Spleen (tissue), 11 donors: ENCODE measurements around the gene SMARCA2. TPM values are rescaled to one million over a fixed set of nuclear protein-coding genes. Genes with fewer than 3 reads are reported as not detected.
"Not testable (repeated sequence)": the region's sequence is repeated elsewhere in the genome, so short reads cannot be mapped to it uniquely, and the experiment has no call there.

ENCODE experiments used
- DNase-seq: peaks from one replicate; pipeline ENCODE4 v3.0.0-alpha.2; 2020
- H3K27ac ChIP-seq, 8 donors: fragments of 200-600 bp; sonication (generic) in 7 of 8; 1 replicate in 4 of 8; 2 replicates in 4 of 8; pipeline versions ENCODE4 v1.5.0 to v1.8.0; 2016 to 2021; ENCODE audit warnings: inconsistent platforms in 4 of 8, mild to moderate bottlenecking in 4 of 8, moderate library complexity in 1 of 8
- H3K27me3 ChIP-seq, 7 donors: fragments of 200-600 bp; sonication (generic) in 6 of 7; replicated peaks in 1 of 7; 1 replicate in 4 of 7; 2 replicates in 3 of 7; pipeline versions ENCODE4 v1.5.0 to v1.8.0; 2016 to 2021; ENCODE audit warnings: inconsistent platforms in 3 of 7, mild to moderate bottlenecking in 1 of 7
- H3K36me3 ChIP-seq, 6 donors: fragments of 200-600 bp; sonication (generic) in 5 of 6; 1 replicate in 4 of 6; 2 replicates in 2 of 6; pipeline versions ENCODE4 v1.5.0 to v1.8.0; 2016 to 2021; ENCODE audit warnings: inconsistent platforms in 2 of 6
- H3K4me1 ChIP-seq, 6 donors: fragments of 200-600 bp; sonication (generic) in 5 of 6; 1 replicate in 3 of 6; 2 replicates in 3 of 6; pipeline versions ENCODE4 v1.5.0 to v1.8.0; 2016 to 2021; ENCODE audit warnings: inconsistent platforms in 3 of 6
- H3K4me3 ChIP-seq, 8 donors: fragments of 200-600 bp; sonication (generic) in 7 of 8; 1 replicate in 4 of 8; 2 replicates in 4 of 8; pipeline versions ENCODE4 v1.5.0 to v1.8.0; 2016 to 2021; ENCODE audit warnings: inconsistent platforms in 4 of 8, mild to moderate bottlenecking in 4 of 8, moderate library complexity in 2 of 8
- H3K9me3 ChIP-seq, 8 donors: fragments of 200-600 bp; sonication (generic) in 7 of 8; 1 replicate in 4 of 8; 2 replicates in 4 of 8; pipeline versions ENCODE4 v1.5.0 to v1.8.0; 2016 to 2021; ENCODE audit warnings: inconsistent platforms in 4 of 8
- POLR2A ChIP-seq, 3 donors: fragments of 450-650 bp; IDR thresholded peaks; one replicate each; pipeline ENCODE4 v1.5.1; 2017; ENCODE audit warnings: antibody characterized with exemption in 3 of 3, mild to moderate bottlenecking in 1 of 3
- POLR2AphosphoS5 ChIP-seq, 3 donors: sonication (generic); formaldehyde crosslinking; IDR thresholded peaks; one replicate each; pipeline ENCODE4 v1.5.1; 2017; ENCODE audit warnings: antibody characterized with exemption in 3 of 3
- WGBS, 5 donors: extraction: QIAGEN DNeasy Blood & Tissue Kit in 3 of 5; methylation state at CpG; one replicate each; pipeline versions ENCODE4 v1.1.5 to v1.1.7; 2013 to 2018; 5-methylcytosine and 5-hydroxymethylcytosine counted together
- intact Hi-C: fragments of 100-400 bp; cut with DNase I; formaldehyde crosslinking; loops from one replicate; pipeline ENCODE4 v1.15.0; 2023; ENCODE audit warnings: low total_unique reads
- polyA plus RNA-seq, 3 donors: library from polyadenylated mRNA; stranded (reverse); fragments of 200-250 nt; gene quantifications; one replicate each; pipeline ENCODE4 v1.2.1, GENCODE V29; 2013
- total RNA-seq, 7 donors: library from RNA; depleted of rRNA in 3 of 7; stranded (reverse); fragments of >200 nt in 3 of 7; fragmentation: NEBNext Ultra II Directional in 4 of 7; extraction: Animal tissue kit (Norgen Biotek cat#: 25700) in 4 of 7; gene quantifications; one replicate each; pipeline versions ENCODE4 v1.1.0 to v1.2.1, GENCODE V29; 2016 to 2021
- TF ChIP-seq, protein P1 (sequence below), 11 experiments: fragments of 200-600 bp in 7 of 11; fragments of 450-650 bp in 4 of 11; sonication (generic) in 4 of 11; IDR thresholded peaks in 8 of 11; conservative IDR thresholded peaks in 3 of 11; 1 replicate in 7 of 11; 2 replicates in 4 of 11; pipeline versions ENCODE4 v1.4.0 to v1.8.0; 2016 to 2021; ENCODE audit warnings: antibody characterized with exemption in 11 of 11, inconsistent platforms in 4 of 11, mild to moderate bottlenecking in 1 of 11
- donor health status: healthy with polysubstance abuse.
- donor health status: DM: no; HTN: no; CAD: no; lungs with moderate emphysema.
- donor health status: DM: no; HTN: no; CAD: no.
- donor health status: Bipolar disorder and iron deficiency.
- donor health status: healthy.
- donor health status: DM: no; HTN: no; CAD: no.
- donor health status: DM: yes; HTN: yes; CAD: no.

SMARCA2 gene
- total and polyA plus RNA-seq, 10 donors, result 41.9 to 252 (median 186) TPM

GRCh38 chr9:2146700-2147099 lies 131.6 kb downstream of the SMARCA2 start:
- DNase-seq, H3K4me3 ChIP-seq, H3K27ac ChIP-seq, intact Hi-C loops, H3K9me3 ChIP-seq, H3K27me3 ChIP-seq: not testable (repeated sequence)
- Histone ChIP-seq H3K36me3 (peaks cover 0 to 56% (median 0%) of the 10 kb centered on the region in 6 donors), H3K4me1 (peaks cover 0 to 39% (median 3%) of the 10 kb centered on the region in 6 donors)
- TF ChIP-seq, protein P1, sequence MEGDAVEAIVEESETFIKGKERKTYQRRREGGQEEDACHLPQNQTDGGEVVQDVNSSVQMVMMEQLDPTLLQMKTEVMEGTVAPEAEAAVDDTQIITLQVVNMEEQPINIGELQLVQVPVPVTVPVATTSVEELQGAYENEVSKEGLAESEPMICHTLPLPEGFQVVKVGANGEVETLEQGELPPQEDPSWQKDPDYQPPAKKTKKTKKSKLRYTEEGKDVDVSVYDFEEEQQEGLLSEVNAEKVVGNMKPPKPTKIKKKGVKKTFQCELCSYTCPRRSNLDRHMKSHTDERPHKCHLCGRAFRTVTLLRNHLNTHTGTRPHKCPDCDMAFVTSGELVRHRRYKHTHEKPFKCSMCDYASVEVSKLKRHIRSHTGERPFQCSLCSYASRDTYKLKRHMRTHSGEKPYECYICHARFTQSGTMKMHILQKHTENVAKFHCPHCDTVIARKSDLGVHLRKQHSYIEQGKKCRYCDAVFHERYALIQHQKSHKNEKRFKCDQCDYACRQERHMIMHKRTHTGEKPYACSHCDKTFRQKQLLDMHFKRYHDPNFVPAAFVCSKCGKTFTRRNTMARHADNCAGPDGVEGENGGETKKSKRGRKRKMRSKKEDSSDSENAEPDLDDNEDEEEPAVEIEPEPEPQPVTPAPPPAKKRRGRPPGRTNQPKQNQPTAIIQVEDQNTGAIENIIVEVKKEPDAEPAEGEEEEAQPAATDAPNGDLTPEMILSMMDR (IDR thresholded peaks at IDR 0.05 in 8 of 11, conservative IDR thresholded peaks at IDR 0.05 in 3 of 11), result peak in 6 of 11 experiments; percentile 18 to 46 (median 32)

DNA sequence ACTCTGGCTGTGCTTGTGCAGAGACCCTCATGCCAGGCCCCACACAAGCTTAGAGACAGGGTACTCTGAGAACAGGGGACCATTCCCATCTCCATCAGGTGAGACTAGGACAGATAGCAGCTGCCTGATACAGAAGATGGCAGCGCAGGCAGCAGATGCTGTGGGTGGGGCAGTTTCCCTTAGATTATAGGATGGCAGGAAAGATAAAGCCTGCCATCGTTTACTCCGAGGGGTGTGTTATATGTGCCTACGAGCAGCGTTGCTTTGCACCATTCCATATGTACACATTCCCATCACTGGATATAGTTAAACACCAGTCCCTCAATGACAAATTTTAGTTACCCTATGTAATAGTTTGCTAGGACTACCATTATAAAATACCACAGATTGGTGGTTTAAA lies 135.2 kb downstream of the SMARCA2 start:
- Histone ChIP-seq H3K36me3 (peaks cover 0 to 36% (median 0%) of the 10 kb centered on the region in 6 donors), H3K9me3 (no peaks in the 10 kb centered on the region), H3K27me3 (no peaks in the 10 kb centered on the region), H3K4me1 (peaks cover 0 to 43% (median 0%) of the 10 kb centered on the region in 6 donors), H3K4me3 (no peak overlapping the region), H3K27ac (no peak overlapping the region)
- intact Hi-C loops, result no loop called here
- no peak for DNase-seq
- TF ChIP-seq POLR2A (IDR thresholded peaks at IDR 0.05) (no peak), POLR2AphosphoS5 (IDR thresholded peaks at IDR 0.05) (no peak)
- TF ChIP-seq, protein P1 (IDR thresholded peaks at IDR 0.05 in 8 of 11, conservative IDR thresholded peaks at IDR 0.05 in 3 of 11), result no peak
- 93 to 99% (median 96%) methylated on average over 5 of the region's 5 CpGs for WGBS, 5 donors

DNA sequence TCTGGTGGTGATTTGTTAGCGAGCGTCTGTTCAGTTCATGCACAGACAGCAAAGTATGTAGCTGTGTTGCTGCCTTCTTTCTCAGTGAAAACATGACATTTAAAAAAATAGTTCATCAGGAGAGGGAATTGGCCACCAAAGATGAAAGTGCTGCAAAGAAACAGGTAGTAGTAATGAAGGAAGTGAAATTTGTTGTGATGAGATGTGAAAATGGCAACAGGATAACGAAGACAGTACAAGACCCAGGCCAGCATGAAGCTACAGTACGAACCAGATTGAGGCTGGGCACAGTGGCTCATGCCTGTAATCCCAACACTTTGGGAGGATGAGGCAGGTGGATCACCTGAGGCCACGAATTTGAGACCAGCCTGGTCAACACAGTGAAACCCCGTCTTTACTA lies 136.0 kb downstream of the SMARCA2 start:
- 76 to 96% (median 82%) methylated on average over 6 of the region's 6 CpGs for WGBS, 5 donors
- Histone ChIP-seq H3K27ac (no peak overlapping the region), H3K4me3 (no peak overlapping the region), H3K27me3 (no peaks in the 10 kb centered on the region), H3K36me3 (peaks cover 0 to 28% (median 0%) of the 10 kb centered on the region in 6 donors), H3K9me3 (no peaks in the 10 kb centered on the region), H3K4me1 (peaks cover 0 to 44% (median 5%) of the 10 kb centered on the region in 6 donors)
- no peak for TF ChIP-seq POLR2A (IDR thresholded peaks at IDR 0.05)
- TF ChIP-seq POLR2AphosphoS5 (IDR thresholded peaks at IDR 0.05), result no peak
- TF ChIP-seq, protein P1 (IDR thresholded peaks at IDR 0.05 in 8 of 11, conservative IDR thresholded peaks at IDR 0.05 in 3 of 11), result no peak
- intact Hi-C loops, result no loop called here
- no peak for DNase-seq

DNA sequence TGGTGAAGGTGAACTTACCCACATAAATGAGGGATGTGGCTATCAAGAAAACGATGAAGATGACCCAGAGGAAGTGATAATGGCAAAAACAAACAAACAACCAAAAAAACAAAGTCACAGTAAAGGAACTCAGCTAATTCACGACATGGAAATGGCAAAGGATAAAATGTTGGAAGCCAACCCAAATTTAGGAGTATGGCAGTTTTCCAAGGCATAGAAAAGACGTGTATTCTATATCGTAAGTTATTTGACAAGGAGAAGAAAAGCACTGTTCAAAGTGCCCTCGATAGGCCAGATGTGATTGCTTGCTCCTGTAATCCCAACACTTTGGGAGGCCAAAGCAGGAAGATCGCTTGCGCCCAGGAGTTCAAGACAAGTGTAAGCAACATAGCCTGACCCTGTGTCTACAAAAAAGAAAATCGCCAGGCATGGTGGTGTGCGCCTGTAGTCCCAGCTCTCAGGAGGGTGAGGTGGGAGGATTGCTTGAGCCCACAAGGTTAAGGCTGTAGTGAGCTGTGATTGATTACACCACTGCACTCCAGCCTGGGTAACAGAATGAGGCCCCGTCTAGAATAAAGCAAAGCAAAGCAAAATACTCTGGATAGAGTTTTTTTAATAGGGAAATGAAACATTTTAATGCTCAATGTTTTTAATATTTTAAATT lies 138.0 kb downstream of the SMARCA2 start:
- Histone ChIP-seq H3K9me3 (no peaks in the 10 kb centered on the region), H3K4me1 (peaks cover 11 to 58% (median 21%) of the 10 kb centered on the region in 6 donors), H3K27me3 (no peaks in the 10 kb centered on the region), H3K4me3 (no peak overlapping the region), H3K27ac (no peak overlapping the region), H3K36me3 (peaks cover 0 to 25% (median 0%) of the 10 kb centered on the region in 6 donors)
- no peak for DNase-seq
- WGBS, 5 donors, result 76 to 79% (median 76%) methylated on average over 10 of the region's 10 CpGs
- intact Hi-C loops, result no loop called here
- TF ChIP-seq POLR2A (IDR thresholded peaks at IDR 0.05), result no peak
